Measurements from ENCODE around the gene TBC1D14.
"Not testable (repeated sequence)": the region's sequence is repeated elsewhere in the genome, so short reads cannot be mapped to it uniquely, and the experiment has no call there.

TBC1D14 gene

DNA sequence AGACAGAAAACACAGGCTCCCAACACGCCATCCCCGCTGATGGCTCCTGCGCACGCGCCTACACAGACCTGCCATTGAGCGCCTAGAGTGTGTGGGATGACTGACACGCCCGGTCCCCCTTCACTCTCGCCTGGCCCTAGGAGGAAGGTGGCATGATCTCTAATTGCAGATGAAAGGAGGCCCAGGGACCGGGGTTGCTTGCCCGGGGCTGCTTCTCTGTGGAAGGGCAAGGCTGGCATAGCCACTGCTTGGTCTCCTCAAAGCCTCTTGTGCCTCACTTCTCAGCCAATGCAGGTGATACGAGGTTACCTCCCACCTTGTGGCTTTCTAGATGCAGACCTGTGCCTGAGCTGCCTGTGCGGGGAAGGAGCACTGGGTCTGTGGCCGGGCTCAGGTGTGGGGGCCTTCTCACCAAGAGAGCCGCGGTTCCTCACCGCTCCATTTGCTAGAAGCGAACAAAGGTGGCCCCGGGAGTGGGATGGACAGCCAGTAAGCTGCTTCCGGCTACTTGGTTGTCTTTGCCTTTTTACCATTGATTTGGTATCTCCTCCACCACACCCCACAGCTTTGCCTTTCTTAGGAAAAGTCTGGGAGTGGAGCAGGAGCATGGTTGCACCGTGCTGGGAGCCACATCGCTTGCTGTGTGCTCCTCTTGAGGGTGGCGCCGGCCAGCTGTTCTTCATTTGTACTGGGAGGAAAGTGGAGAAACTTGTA is 47.0 kb downstream of the TBC1D14 start:
- no peak for DNase-seq

DNA sequence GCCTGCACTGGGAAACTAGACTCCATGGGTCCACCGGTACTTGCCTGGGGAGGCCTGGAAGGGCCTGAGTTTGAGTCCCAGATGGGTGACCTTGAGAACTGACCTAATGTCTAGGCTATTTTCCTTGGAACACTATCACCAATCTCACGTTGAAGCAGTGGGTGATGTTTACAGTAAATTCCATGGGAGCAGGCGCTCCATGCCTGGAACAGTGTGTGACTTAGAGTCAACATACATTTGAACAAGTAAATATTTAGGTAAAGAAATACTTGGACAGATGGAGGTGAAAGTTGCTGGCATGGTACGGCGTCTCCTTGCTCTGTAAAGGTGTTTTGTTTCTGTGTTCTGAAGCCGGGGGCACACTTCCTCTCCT is 47.5 kb downstream of the TBC1D14 start:
- DNase-seq = no peak

DNA sequence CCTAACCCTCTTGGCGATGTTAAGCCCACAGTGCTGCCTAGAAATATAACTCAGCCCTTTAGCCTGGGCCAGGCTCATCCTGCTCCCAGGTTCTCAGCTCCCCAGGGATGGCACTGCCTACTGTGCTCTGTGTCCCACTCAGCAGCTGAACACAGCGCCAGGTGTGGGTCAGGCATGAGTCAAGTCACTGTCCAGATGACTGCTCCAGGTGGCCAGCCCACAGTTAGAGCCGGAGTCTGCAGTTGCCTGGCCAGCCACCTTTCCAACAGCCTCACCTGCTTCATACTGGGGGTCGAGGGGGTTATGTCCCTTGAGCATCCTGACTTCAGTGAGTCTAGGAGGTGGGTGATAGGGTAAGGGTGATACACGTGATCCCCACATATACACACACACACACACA is 48.4 kb downstream of the TBC1D14 start:
- DNase-seq = no peak

DNA sequence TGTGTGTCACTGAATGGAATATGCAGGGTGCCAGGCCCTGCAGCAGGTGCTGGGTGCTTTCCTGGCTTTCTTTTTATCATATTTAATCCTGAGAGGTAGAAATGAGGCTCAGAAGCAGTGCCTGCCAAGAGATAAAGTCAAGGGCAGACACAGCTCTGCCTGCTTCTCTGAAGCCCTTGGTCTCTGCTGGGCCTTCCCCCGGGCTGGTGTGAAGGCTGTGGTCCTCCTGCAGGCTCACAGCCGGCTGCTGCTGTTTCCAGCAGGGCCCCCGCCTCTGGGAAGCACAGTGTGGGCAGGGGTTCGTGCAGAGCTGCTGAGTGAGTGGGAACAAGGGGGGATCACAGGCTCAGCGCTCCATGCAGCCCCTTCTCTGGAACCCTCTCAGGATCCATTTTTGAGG is 49.6 kb downstream of the TBC1D14 start:
- no peak for DNase-seq

DNA sequence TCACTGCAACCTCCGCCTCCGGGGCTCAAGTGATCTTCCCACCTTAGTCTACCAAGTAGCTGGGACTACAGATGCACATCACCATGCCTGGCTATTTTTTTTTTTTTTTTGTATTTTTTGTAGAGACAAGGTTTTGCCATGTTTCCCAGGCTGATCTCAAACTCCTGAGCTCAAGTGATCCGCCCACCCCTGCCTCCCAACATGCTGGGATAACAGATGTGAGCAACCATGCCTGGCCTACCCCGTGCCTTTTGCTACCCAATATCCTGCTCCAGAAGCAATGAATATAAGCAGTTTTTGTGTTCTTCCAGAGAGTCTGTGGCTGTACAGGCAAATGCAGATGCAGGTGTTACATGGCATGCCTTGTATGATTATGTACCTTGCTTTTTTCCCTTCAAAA is 50.5 kb downstream of the TBC1D14 start:
- DNase-seq = no peak

DNA sequence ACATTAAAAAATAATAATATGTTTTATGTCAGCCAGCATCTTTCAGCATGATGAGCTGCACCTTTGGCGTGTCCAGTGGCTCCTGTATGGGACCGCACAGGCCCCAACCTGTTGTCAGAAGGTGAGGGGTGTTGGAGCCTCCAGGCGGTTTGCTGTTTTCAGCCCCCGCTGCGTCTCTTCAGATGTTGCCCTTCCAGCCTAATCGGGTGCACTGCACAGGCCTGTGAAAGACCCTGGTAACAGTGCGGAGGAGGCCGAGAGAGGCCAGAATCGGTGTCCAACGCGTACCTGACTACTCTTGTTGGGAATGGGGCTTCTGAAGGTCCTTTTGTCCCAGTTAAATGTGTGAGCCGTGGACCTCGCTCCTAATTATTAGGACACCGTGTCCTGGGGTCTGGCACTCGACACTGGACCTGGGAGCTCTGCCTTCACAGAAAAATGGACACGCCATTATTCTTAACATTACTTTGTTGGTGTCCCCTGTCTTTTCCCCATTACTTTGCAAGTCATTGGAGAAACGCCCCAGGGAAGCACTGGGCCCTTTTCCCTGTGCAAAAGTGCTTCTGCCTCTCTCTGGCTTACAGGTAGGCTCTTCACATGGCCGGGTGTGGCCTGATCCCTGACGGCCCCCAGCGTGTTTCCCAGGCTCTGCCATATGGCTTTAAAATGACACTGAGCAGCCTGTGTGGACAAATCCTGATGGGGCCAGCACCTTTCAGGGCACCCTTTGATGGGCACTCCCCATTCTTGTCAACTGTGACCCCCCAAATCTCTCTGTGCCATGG is 51.2 kb downstream of the TBC1D14 start:
- no peak for DNase-seq

DNA sequence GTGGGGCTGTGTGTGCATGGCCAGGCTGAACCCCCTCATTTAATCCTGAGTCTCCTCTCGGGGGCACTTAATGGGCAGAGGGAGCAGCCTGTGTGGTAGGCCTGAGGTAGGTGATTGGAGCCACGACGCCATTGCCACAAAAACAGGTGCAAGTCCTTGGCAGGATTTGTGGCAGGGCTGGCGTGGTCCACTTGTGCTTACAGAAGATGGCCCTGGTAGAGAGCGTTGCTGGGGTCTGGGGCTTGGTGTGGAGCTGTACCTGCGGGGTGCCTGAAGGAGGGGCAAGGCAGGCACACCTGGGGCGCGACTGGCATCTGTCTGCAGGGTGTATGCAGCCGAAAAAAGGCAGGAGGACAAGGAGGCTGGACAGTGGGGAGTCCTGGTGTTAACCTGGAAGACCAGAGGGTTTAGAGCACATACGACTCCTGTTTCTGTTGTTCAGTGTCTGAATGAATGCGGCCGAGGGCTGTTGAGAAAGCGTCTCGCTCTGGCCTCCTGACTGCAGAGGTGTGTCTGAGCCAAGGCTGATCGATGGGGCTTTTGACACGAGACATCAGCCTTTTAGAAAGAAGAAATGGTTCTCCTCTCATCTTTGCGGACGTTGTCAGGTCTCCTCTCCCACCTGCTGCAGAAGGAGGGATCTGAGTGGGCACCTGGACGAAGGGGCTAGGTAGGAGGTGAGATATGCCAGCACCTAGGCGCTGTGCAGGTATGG is 52.0 kb downstream of the TBC1D14 start:
- no peak for DNase-seq

DNA sequence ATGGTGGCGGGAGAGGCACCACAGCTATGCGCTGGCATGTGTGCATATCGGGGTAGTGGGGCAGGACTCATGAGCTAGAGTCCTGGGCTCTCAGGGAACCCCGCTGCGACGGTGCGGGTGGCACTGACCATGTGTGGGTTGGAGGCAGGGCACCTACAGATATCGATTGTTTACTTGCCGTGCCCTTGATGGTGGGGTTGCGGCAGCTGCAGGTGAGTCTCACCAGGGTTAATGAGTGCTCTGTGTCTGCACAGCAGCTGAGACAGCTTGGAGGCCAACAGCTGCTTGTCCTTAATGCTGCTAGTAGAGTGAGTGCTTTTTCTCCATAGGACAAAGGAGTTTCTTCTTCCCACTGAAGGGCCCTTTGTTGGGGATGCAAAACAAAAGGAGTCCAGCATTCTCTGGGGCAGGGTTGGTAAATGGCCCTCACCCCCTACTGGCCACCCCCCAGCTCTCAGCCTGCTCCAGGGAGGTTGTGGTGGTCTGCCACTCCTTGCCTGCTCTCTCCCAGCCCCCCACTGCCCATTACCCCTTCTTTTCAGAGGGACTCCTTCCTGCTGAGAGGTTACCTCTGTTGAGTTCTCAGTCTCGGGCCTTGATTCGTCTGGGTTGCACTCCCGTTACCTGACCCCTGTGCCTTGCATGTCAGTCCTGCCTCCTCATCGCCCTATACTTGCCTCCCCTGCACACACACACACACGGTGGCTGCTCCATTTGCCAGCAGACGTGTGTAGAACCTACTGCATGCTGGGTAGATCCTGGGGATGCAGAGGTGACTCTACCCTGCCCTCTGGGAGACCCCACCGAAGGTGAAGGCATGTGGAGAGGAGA is 52.8 kb downstream of the TBC1D14 start:
- DNase-seq = peak; percentile 77

DNA sequence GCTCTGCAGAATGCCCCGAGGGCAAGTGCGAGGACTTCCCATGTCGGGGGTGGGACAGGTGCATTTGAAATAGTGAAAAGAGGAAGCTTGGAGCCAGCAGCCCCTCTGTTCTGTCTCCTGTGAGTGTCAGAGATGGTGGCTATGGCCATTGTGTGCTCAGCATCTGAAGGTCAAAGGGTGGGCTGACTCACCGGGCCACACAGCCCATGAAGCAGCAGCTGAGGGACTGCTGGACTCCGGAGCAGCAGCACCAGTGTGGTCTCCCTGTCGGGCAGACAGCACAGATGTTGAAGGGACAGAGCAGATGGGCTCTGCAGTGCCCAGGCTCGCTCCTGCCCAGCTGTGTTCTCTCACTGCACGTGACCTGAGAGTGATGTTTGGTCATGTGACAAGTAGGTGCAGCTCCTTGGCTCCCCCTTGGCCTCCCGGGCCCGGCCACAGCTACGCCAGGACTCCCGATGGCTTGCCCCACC is 53.5 kb downstream of the TBC1D14 start:
- no peak for DNase-seq

DNA sequence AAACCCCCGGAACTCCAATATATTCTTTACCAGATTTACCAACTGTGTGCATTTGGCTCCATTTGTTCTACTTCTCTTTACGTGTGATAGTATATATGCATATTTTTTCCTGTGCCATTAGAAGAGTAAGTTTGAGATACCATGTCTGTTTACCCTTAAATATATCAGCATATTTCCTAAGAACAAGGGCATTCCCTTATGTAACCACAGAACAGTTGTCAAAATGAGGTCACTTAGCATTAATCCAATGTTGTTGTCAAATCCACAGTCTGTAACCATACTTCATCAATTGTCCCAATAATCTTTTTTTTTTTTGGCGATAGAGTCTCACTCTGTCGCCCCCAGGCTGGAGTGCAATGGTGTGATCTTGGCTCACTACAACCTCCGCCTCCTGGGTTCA is 55.2 kb downstream of the TBC1D14 start:
- no peak for DNase-seq

DNA sequence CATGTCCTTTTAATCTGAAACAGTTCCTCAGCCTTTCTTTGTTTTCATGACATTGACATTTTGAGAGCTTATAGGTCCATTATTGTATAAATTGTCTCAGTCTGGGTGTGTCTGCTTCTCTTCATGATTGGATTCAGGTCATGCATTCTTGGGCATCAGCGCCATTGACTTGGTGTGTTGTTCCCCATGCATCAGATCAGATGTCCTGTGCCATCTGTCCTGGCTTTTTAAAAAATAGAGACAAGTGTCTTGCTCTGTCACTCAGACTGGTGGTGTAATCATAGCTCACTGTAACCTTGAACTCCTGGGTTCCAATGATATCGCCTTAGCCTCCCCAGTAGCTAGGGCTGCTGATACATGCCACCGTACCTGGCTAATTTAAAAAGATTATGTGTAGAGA is 55.7 kb downstream of the TBC1D14 start:
- no peak for DNase-seq

DNA sequence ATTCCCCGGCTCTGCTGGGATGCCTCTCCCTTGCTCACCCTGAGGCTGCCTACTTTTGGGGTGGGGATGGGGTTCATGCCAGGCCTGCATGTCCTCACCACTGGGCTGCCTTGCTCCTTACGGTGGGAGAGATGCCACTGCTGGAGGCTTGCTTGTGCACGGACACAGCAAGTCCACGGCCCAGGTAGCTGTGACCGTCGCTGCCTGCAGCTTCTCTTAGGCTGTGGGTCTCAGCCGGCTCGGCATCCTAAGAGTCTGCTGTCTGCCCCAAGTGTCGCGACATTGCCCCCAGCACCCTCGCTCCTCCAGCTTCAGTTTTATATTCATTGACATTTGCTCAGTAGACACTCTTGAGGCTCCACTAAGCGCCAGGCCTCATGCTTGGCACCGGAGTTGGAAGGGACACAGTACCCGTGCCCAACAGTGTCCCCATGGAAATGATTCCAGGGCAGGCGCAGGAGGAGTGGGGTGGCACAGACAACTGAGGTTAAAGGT is 58.3 kb downstream of the TBC1D14 start:
- no peak for DNase-seq

DNA sequence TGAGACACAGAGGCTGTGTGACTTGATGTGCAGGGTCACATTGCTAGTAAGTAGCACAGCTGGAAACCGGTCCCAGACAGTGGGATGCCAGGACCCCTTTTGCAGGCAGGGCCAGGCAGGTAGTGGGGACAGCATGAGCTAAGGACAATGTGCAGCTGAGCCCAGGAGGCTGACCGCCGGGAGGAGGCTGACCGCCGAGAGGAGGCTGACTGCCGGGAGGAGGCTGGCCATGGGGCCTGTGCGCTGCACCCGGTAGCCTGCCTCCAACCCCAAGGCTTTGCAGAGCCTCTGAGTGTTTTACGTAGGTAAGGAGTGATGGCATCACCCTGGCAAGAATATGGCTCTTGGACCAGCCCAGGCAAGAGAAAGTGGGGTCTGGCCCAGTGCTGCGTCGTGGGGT is 58.9 kb downstream of the TBC1D14 start:
- DNase-seq = no peak

DNA sequence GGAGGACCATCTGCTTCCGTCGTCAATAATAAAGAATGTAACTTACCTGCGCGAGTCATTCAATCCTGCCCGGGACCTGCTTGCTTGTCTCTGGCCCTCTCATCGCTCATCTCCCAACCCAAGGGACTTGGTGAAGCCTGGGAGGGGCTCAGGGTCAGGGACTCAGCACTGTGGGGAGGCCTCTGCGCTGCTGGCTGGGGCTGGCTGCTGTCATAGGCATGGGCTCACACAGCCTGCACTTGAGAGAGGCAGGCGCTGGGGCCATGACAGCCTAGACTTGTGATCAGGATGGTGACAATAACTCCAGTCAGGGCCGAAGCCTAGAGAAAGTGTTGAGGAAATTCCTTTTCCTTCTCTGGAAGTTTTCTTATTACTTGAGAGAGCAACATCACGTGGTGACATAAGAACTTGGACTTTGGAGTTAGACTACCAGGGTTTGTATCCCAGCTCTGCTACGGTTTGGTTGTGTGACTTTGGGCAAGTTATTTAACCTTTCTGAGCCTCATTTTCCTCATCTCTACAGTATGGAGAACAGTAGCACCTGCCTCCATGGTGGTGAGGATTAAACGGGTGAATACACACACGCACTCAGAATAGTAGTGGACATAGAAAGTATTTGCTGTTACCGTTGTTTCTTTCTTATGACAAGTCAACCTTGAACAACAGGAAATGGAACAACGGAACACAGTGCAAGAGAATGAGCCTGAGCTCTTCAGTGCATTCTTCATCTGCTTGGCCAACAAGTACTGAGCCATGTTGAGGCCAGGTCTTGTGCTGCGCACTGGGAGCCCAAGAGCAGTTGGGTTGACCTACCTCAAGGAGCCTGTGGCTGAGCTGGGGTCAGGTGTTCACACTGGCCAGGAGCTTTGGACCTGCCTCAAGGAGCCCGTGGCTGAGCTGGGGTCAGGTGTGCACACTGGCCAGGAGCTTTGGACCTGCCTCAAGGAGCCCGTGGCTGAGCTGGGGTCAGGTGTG is 60.5 kb downstream of the TBC1D14 start:
- DNase-seq = no peak

DNA sequence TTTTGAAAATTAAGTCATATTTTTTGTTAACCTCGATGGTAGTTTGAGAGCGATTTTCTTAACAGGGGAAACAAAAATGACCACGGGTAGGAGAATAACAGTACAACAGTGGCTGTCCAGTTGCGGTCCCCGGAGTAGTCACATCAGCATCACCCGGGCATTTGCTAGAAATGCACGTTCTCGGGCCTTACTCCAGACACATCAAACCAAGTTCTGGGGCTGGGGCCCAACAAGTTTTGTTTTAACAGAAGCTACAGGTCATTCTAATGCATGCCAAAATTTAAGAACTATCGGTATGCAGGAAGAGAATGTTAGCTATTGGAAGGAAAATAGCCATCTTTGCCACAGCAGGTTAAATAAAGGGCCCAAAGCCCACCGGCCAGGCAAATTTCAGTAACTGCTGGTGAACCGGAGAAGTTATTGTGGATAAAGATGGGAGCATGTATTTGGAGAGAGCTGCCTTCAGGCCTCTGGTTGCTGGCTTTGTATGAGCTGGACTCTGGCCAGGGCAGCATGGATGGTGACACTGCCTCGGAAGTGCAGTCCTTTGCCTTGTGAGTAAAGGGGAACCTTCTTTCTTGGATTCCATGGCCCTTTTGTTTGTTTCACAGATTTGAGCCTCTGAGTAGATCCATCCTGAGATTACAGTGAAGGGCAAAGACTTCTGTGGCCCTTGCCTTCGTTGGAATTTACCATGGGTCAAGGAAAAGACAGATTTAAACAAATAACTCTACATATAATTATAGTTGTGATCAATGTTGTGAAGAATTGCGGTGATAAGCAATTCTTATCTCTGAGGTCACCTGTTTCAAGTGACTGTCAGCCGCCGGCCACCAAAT is 62.1 kb downstream of the TBC1D14 start:
- no peak for DNase-seq

DNA sequence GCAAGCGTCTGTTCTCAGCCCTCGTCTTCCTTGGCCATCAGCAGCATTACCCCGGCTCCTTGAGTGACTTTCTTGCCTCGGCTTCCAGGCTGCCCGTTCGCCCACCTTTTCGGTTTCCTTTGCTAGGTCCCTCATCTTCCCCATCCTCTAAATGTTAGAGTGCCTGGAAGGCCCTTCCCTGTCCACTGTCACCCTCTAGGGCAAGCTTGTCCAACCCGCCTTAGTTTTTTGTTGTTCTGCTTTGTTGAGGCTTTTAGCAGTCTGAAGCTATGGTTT is 62.7 kb downstream of the TBC1D14 start:
- no peak for DNase-seq

DNA sequence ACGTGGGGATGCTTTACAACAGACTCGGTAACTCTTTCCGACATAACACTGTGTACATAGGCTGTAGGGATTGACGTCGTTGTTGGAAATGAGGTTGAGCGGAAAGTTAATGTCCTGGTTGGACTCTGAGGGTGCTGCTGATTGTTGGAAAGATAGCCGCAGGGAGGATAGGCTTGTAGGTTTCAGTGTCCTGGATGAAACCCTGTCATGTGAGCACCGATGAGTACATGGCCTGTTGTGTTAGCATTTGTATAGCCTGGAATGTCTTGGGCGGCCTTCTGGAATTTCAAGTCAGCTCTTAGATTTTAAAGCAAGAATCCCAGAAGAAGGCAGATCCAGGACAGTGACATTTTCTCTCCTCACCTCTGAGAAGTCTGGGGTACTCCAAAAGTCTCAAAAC is 63.3 kb downstream of the TBC1D14 start:
- DNase-seq = no peak

DNA sequence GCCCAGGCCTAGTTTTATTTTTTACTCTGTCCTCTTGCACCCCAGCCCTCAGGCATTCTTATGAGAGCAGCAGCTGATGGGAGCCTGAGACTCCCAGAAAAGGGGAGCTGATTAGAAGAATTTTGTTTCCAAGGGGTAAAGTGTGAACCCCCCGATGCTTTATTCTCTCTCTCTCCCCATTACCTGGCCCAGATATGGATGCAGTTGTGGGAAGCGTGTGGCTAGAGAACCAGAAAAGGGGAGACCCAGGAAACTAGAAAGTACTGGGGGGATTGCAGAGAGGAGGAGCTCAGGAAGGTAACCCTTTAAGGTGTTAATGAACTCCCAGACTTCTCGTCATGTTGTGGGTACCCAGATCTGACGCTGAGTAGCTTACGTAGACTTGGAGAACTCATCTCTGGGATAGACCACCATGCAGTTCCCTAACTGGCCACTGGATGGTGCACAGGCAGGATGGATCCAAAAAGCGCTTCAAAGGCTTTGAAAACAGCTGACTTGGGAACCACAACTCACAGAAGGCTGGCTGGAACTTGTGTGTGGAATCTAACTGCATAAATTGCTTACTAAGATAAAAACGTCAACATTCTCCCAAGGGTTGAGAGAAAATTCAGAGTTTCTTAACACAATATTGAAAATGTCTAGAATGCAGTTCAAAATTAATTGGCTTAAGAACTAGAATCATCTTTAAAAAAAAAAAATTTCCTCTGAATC is 64.7 kb downstream of the TBC1D14 start:
- DNase-seq = no peak

DNA sequence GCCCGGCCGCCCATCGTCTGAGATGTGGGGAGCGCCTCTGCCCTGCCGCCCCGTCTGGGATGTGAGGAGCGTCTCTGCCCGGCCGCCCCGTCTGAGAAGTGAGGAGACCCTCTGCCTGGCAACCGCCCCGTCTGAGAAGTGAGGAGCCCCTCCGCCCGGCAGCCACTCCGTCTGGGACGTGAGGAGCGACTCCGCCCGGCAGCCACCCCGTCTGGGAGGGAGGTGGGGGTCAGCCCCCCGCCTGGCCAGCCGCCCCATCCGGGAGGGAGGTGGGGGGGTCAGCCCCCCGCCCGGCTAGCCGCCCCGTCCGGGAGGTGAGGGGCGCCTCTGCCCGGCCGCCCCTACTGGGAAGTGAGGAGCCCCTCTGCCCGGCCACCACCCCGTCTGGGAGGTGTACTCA is 68.2 kb downstream of the TBC1D14 start:
- DNase-seq = not testable (repeated sequence)

DNA sequence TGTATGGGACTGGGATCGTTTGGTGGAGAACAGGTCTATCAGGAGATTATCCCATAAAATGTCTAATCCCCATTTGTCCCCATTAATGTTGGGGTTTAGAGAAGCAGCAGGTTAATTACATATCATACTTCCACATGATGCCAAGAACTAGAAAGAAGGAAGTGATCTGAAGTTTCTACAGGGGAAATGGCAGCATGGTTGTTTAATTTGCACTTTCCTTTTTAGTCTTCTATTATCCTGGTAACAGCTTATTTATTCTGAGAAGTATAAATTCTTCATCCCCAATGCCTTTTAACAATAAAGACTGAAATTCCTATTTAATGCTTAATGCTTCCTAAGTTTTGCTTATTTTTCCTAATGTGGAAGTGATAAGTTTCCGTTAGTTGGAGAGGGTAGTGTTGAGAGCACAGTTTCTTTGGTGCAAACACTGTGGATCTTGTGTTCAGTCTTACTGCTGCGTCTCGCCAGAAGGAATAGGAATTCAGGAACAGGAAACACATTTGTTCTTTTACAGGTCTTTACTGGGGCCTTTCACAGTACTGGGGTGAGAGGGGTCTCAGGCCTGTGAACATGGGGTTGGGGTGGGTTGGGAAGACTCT is 74.0 kb downstream of the TBC1D14 start:
- DNase-seq = no peak

Measured in NCI-H187 treated with DMSO at 0.1 percent for 48 hours (cell line).